GM23338 (cell line): ENCODE results near the gene HTR3C. TPM values are rescaled to one million over a fixed set of nuclear protein-coding genes. Genes with fewer than 3 reads are reported as not detected.
"Not testable (repeated sequence)": the region's sequence is repeated elsewhere in the genome, so short reads cannot be mapped to it uniquely, and the experiment has no call there.

Source experiments
- ATAC-seq: fragments of 200-7000 bp; cut with Tn5 transposase; 3 replicates; pipeline ENCODE4 v1.9.1; 2020
- DNase-seq: peaks from one replicate; pipeline ENCODE4 v3.0.0-alpha.2; 2015; ENCODE audit warnings: low spot score
- H2AFZ ChIP-seq: fragments of 200-600 bp; sonication (generic); 2 replicates; pipeline ENCODE4 v1.8.0; 2016; ENCODE audit warnings: antibody characterized with exemption, mild to moderate bottlenecking, moderate library complexity
- H3F3A ChIP-seq: fragments of 200-600 bp; sonication (generic); replicated peaks from 2 replicates; pipeline ENCODE4 v1.8.0; 2017; ENCODE audit warnings: antibody characterized with exemption, mixed run types, low read depth
- H3K27ac ChIP-seq: fragments of 200-600 bp; sonication (generic); 2 replicates; pipeline ENCODE4 v1.6.1; 2016; ENCODE audit warnings: low read depth
- H3K27me3 ChIP-seq: fragments of 200-600 bp; sonication (generic); 2 replicates; pipeline ENCODE4 v1.8.0; 2016; ENCODE audit warnings: mild to moderate bottlenecking, mixed run types, moderate library complexity; ENCODE audit not compliant: insufficient read depth
- H3K36me3 ChIP-seq: fragments of 200-600 bp; sonication (generic); 2 replicates; pipeline ENCODE4 v1.8.0; 2016; ENCODE audit warnings: mild to moderate bottlenecking; ENCODE audit not compliant: insufficient read depth
- H3K4me1 ChIP-seq: fragments of 200-600 bp; sonication (generic); 2 replicates; pipeline ENCODE4 v1.8.0; 2016; ENCODE audit warnings: mild to moderate bottlenecking, moderate library complexity; ENCODE audit not compliant: insufficient read depth
- H3K4me2 ChIP-seq: fragments of 200-600 bp; sonication (generic); 2 replicates; pipeline ENCODE4 v1.7.1; 2017; ENCODE audit warnings: mixed run types
- H3K4me3 ChIP-seq: fragments of 200-600 bp; sonication (generic); 2 replicates; pipeline ENCODE4 v1.6.1; 2016; ENCODE audit warnings: mixed run types
- H3K79me2 ChIP-seq: fragments of 200-600 bp; sonication (generic); replicated peaks from 2 replicates; pipeline ENCODE4 v1.8.0; 2017; ENCODE audit warnings: mild to moderate bottlenecking; ENCODE audit not compliant: insufficient read depth
- H3K9me2 ChIP-seq: fragments of 200-600 bp; sonication (generic); 2 replicates; pipeline ENCODE4 v1.8.0; 2017; ENCODE audit not compliant: insufficient read depth
- H4K20me1 ChIP-seq: fragments of 200-600 bp; sonication (generic); replicated peaks from 2 replicates; pipeline ENCODE4 v1.8.0; 2017; ENCODE audit warnings: mild to moderate bottlenecking; ENCODE audit not compliant: insufficient read depth
- H3K27ac Mint-ChIP-seq: 2 replicates; pipeline ENCODE4 v1.8.0; 2020; ENCODE audit warnings: inconsistent platforms, mild to moderate bottlenecking, moderate library complexity, mixed read lengths
- H3K27me3 Mint-ChIP-seq: 3 replicates; pipeline ENCODE4 v1.8.0; 2022; ENCODE audit warnings: low read depth, mild to moderate bottlenecking, moderate library complexity, mixed read lengths, inconsistent platforms; ENCODE audit not compliant: insufficient read depth, poor library complexity
- H3K36me3 Mint-ChIP-seq: 3 replicates; pipeline ENCODE4 v1.8.0; 2021; ENCODE audit warnings: low read depth, mild to moderate bottlenecking, inconsistent platforms, moderate library complexity, mixed read lengths
- H3K4me1 Mint-ChIP-seq: 3 replicates; pipeline ENCODE4 v1.8.0; 2020; ENCODE audit warnings: mild to moderate bottlenecking, inconsistent platforms, mixed read lengths
- H3K4me3 Mint-ChIP-seq: 3 replicates; pipeline ENCODE4 v1.8.0; 2021; ENCODE audit warnings: moderate library complexity, mild to moderate bottlenecking, inconsistent platforms, mixed read lengths
- H3K9me3 Mint-ChIP-seq: 3 replicates; pipeline ENCODE4 v1.8.0; 2020; ENCODE audit warnings: moderate library complexity, mild to moderate bottlenecking, inconsistent platforms, mixed read lengths
- CTCF ChIP-seq, 2 experiments: fragments of 200-600 bp in 1 of 2; sonication (generic) in 1 of 2; conservative IDR thresholded peaks; 2 replicates each; pipeline versions ENCODE4 v1.5.1 to v1.6.1; 2016 to 2017; ENCODE audit warnings: antibody characterized with exemption in 2 of 2, low read depth in 2 of 2, mild to moderate bottlenecking in 2 of 2, moderate library complexity in 1 of 2
- ETS1 ChIP-seq: IDR thresholded peaks from 2 replicates; pipeline ENCODE4 v1.6.1; 2016; ENCODE audit warnings: antibody characterized with exemption
- JUNB ChIP-seq: IDR thresholded peaks from one replicate; pipeline ENCODE4 v1.6.1; 2016; ENCODE audit warnings: antibody characterized with exemption; ENCODE audit not compliant: unreplicated experiment
- POLR2AphosphoS5 ChIP-seq: IDR thresholded peaks from 2 replicates; pipeline ENCODE4 v1.6.1; 2016; ENCODE audit warnings: antibody characterized with exemption, low read depth
- REST ChIP-seq: IDR thresholded peaks from one replicate; pipeline ENCODE4 v1.6.1; 2018; ENCODE audit warnings: antibody characterized with exemption; ENCODE audit not compliant: unreplicated experiment
- STAT1 ChIP-seq: IDR thresholded peaks from one replicate; pipeline ENCODE4 v1.6.1; 2016; ENCODE audit warnings: antibody characterized with exemption; ENCODE audit not compliant: unreplicated experiment
- ZNF462 ChIP-seq: fragments of 250-450 bp; sonication (Bioruptor Pico); IDR thresholded peaks from 2 replicates; pipeline ENCODE4 v1.5.0; 2020; ENCODE audit warnings: mild to moderate bottlenecking, moderate library complexity
- polyA plus RNA-seq: library from polyadenylated mRNA; unstranded; fragments of >200 nt; fragmentation: Nextera tagmentation; extraction: Ambion mirVana; gene quantifications from 2 replicates; pipeline ENCODE4 v1.2.1, GENCODE V29; 2016
- total RNA-seq: library from RNA; depleted of rRNA; stranded (reverse); fragments of >200 nt; shearing (Covaris generic); gene quantifications from 2 replicates; pipeline ENCODE4 v1.2.3, GENCODE V29; 2014

HTR3C gene
- total and polyA plus RNA-seq, 2 experiments from 2014 or later = not detected

GRCh38 chr3:184031187-184031792 is 21.6 kb upstream of the HTR3C start, which contains the start of gene HTR3D (continued):
- TF ChIP-seq REST (no peak), ETS1 (no peak), STAT1 (no peak), JUNB (no peak)

GRCh38 chr3:184037816-184038215 is 15.0 kb upstream of the HTR3C start:
- no peak overlapping the region for H3K4me2 ChIP-seq
- no peaks in the 10 kb centered on the region for H3K9me2 ChIP-seq
- no peaks in the 10 kb centered on the region for H3F3A ChIP-seq
- no peaks in the 10 kb centered on the region for H3K79me2 ChIP-seq
- no peaks in the 10 kb centered on the region for H3K36me3 ChIP-seq
- H3K4me1 ChIP-seq = no peaks in the 10 kb centered on the region
- H3K27me3 ChIP-seq = no peaks in the 10 kb centered on the region
- TF ChIP-seq POLR2AphosphoS5 (no peak), CTCF (conservative IDR thresholded peaks at IDR 0.05; ENCODE audit: low read depth in 2 of 2) (peak; percentile 38 to 40), JUNB (no peak), ZNF462 (CRISPR knock-in tag) (no peak)
- peaks cover 7% of the 10 kb centered on the region for H3K27me3 Mint-ChIP-seq
- no peaks in the 10 kb centered on the region; the same call in 2 of the 3 replicates for H3K4me1 Mint-ChIP-seq
- H2AFZ ChIP-seq = no peak overlapping the region; the same call in 1 of the 2 replicates
- DNase-seq = peak; percentile 49
- no peak overlapping the region for H3K27ac Mint-ChIP-seq
- H3K4me3 ChIP-seq = no peak overlapping the region
- ATAC-seq = peak; percentile 71
- no peak overlapping the region for H3K4me3 Mint-ChIP-seq
- H4K20me1 ChIP-seq = no peaks in the 10 kb centered on the region
- no peak overlapping the region for H3K27ac ChIP-seq
- H3K36me3 Mint-ChIP-seq = no peaks in the 10 kb centered on the region; the same call in 2 of the 3 replicates
- H3K9me3 Mint-ChIP-seq = no peaks in the 10 kb centered on the region

GRCh38 chr3:184038307-184038706 is 14.5 kb upstream of the HTR3C start:
- not testable (repeated sequence) for H3K36me3 ChIP-seq, H3K4me3 Mint-ChIP-seq, H3K36me3 Mint-ChIP-seq, H3F3A ChIP-seq, ATAC-seq, H3K27me3 ChIP-seq, H3K27ac ChIP-seq, H3K9me3 Mint-ChIP-seq, H3K27me3 Mint-ChIP-seq, H3K4me1 ChIP-seq, H3K4me3 ChIP-seq, DNase-seq, H3K4me1 Mint-ChIP-seq, H3K9me2 ChIP-seq, H2AFZ ChIP-seq, H3K79me2 ChIP-seq, H3K4me2 ChIP-seq, H4K20me1 ChIP-seq, H3K27ac Mint-ChIP-seq
